IPS-15b (cell line): ENCODE data around the gene ABL1.
A peak's percentile ranks its signal among the peaks of the same experiment; 100 is the strongest.

Source experiments
- H3K27me3 ChIP-seq: one replicate; pipeline ENCODE4 v1.6.1; 2013; ENCODE audit warnings: low read length; ENCODE audit not compliant: control insufficient read depth, insufficient read depth
- H3K36me3 ChIP-seq: one replicate; pipeline ENCODE4 v1.6.1; 2013; ENCODE audit warnings: low read length; ENCODE audit not compliant: control insufficient read depth, insufficient read depth
- H3K4me1 ChIP-seq: one replicate; pipeline ENCODE4 v1.6.1; 2013; ENCODE audit warnings: mild to moderate bottlenecking, low read length; ENCODE audit not compliant: control insufficient read depth, insufficient read depth
- H3K4me3 ChIP-seq: one replicate; pipeline ENCODE4 v1.5.1; 2013; ENCODE audit warnings: low read depth, low read length
- H3K9ac ChIP-seq: one replicate; pipeline ENCODE4 v1.6.1; 2013; ENCODE audit warnings: low read depth, mild to moderate bottlenecking, low read length
- H3K9me3 ChIP-seq: one replicate; pipeline ENCODE4 v1.6.1; 2013; ENCODE audit warnings: mild to moderate bottlenecking, low read length; ENCODE audit not compliant: control insufficient read depth, insufficient read depth

The ABL1 gene

GRCh38 chr9:130879863-130880411 lies 44.9 kb downstream of the ABL1 start:
- H3K9me3 ChIP-seq, result no peaks in the 10 kb centered on the region
- no peak overlapping the region for H3K9ac ChIP-seq
- H3K27me3 ChIP-seq, result no peaks in the 10 kb centered on the region
- H3K4me1 ChIP-seq, result no peaks in the 10 kb centered on the region
- peaks cover 46% of the 10 kb centered on the region for H3K36me3 ChIP-seq
- no peak overlapping the region for H3K4me3 ChIP-seq

GRCh38 chr9:130880599-130881220 lies 45.7 kb downstream of the ABL1 start:
- Histone ChIP-seq H3K9ac (no peak overlapping the region), H3K9me3 (no peaks in the 10 kb centered on the region), H3K27me3 (no peaks in the 10 kb centered on the region), H3K36me3 (peaks cover 51% of the 10 kb centered on the region), H3K4me1 (no peaks in the 10 kb centered on the region), H3K4me3 (no peak overlapping the region)

- Histone ChIP-seq H3K36me3 (peaks cover 59% of the 10 kb centered on the region), H3K4me3 (no peak overlapping the region), H3K9ac (no peak overlapping the region), H3K4me1 (no peaks in the 10 kb centered on the region), H3K9me3 (no peaks in the 10 kb centered on the region), H3K27me3 (no peaks in the 10 kb centered on the region)
Observed at GRCh38 chr9:130881516-130881915, 46.5 kb downstream of the ABL1 start.

- Histone ChIP-seq H3K27me3 (no peaks in the 10 kb centered on the region), H3K4me1 (no peaks in the 10 kb centered on the region), H3K9ac (no peak overlapping the region), H3K4me3 (no peak overlapping the region), H3K9me3 (no peaks in the 10 kb centered on the region), H3K36me3 (peaks cover 61% of the 10 kb centered on the region)
Observed at GRCh38 chr9:130882696-130883225, 47.7 kb downstream of the ABL1 start.

GRCh38 chr9:130883479-130883878 lies 48.4 kb downstream of the ABL1 start:
- Histone ChIP-seq H3K27me3 (no peaks in the 10 kb centered on the region), H3K36me3 (peaks cover 66% of the 10 kb centered on the region), H3K9ac (no peak overlapping the region), H3K9me3 (no peaks in the 10 kb centered on the region), H3K4me1 (no peaks in the 10 kb centered on the region), H3K4me3 (no peak overlapping the region)

- H3K36me3 ChIP-seq, result peaks cover 67% of the 10 kb centered on the region
- no peaks in the 10 kb centered on the region for H3K27me3 ChIP-seq
- no peak overlapping the region for H3K9ac ChIP-seq
- H3K4me1 ChIP-seq, result no peaks in the 10 kb centered on the region
- no peaks in the 10 kb centered on the region for H3K9me3 ChIP-seq
- H3K4me3 ChIP-seq, result no peak overlapping the region
Observed at GRCh38 chr9:130884111-130884531, 49.1 kb downstream of the ABL1 start.

- no peaks in the 10 kb centered on the region for H3K4me1 ChIP-seq
- H3K36me3 ChIP-seq, result peaks cover 63% of the 10 kb centered on the region
- H3K4me3 ChIP-seq, result no peak overlapping the region
- H3K9ac ChIP-seq, result no peak overlapping the region
- no peaks in the 10 kb centered on the region for H3K9me3 ChIP-seq
- H3K27me3 ChIP-seq, result no peaks in the 10 kb centered on the region
Observed at GRCh38 chr9:130884542-130885483, 49.8 kb downstream of the ABL1 start.

- Histone ChIP-seq H3K9me3 (no peaks in the 10 kb centered on the region), H3K36me3 (peaks cover 58% of the 10 kb centered on the region), H3K4me3 (no peak overlapping the region), H3K9ac (peak overlapping the region; percentile 47), H3K4me1 (no peaks in the 10 kb centered on the region), H3K27me3 (no peaks in the 10 kb centered on the region)
Observed at GRCh38 chr9:130885484-130886375, 50.7 kb downstream of the ABL1 start.

GRCh38 chr9:130886981-130887380 lies 51.9 kb downstream of the ABL1 start:
- H3K4me3 ChIP-seq, result no peak overlapping the region
- H3K4me1 ChIP-seq, result no peaks in the 10 kb centered on the region
- peaks cover 46% of the 10 kb centered on the region for H3K36me3 ChIP-seq
- no peaks in the 10 kb centered on the region for H3K27me3 ChIP-seq
- H3K9me3 ChIP-seq, result no peaks in the 10 kb centered on the region
- no peak overlapping the region for H3K9ac ChIP-seq

- Histone ChIP-seq H3K9ac (no peak overlapping the region), H3K36me3 (peaks cover 44% of the 10 kb centered on the region), H3K9me3 (no peaks in the 10 kb centered on the region), H3K4me3 (no peak overlapping the region), H3K4me1 (no peaks in the 10 kb centered on the region), H3K27me3 (no peaks in the 10 kb centered on the region)
Observed at GRCh38 chr9:130887494-130888144, 52.6 kb downstream of the ABL1 start.
